Karpas-422 (cell line): ENCODE measurements around the gene SHANK1. TPM values are rescaled to one million over a fixed set of nuclear protein-coding genes. Genes with fewer than 3 reads are reported as not detected.

ENCODE experiments used
- DNase-seq: peaks from one replicate; pipeline ENCODE4 v3.0.0-alpha.2; 2015
- H2AFZ ChIP-seq: fragments of 200-600 bp; sonication (generic); 2 replicates; pipeline ENCODE4 v1.6.1; 2014; ENCODE audit warnings: antibody characterized with exemption, low read length, mixed read lengths
- H3K27ac ChIP-seq: fragments of 200-600 bp; sonication (generic); 2 replicates; pipeline ENCODE4 v1.5.1; 2014; ENCODE audit warnings: mild to moderate bottlenecking, low read length, moderate library complexity
- H3K27me3 ChIP-seq: fragments of 200-600 bp; sonication (generic); 2 replicates; pipeline ENCODE4 v1.6.1; 2014; ENCODE audit warnings: low read length, mixed read lengths
- H3K36me3 ChIP-seq: fragments of 200-600 bp; sonication (generic); 2 replicates; pipeline ENCODE4 v1.6.1; 2014; ENCODE audit warnings: low read length, mixed read lengths; ENCODE audit not compliant: insufficient read depth
- H3K4me1 ChIP-seq: fragments of 200-600 bp; sonication (generic); 2 replicates; pipeline ENCODE4 v1.6.1; 2014; ENCODE audit warnings: mild to moderate bottlenecking, low read length, mixed read lengths
- H3K4me2 ChIP-seq: fragments of 200-600 bp; sonication (generic); 2 replicates; pipeline ENCODE4 v1.6.1; 2014; ENCODE audit warnings: low read length, low read depth, mild to moderate bottlenecking; ENCODE audit not compliant: poor library complexity, severe bottlenecking
- H3K4me3 ChIP-seq: fragments of 200-600 bp; sonication (generic); 2 replicates; pipeline ENCODE4 v1.5.1; 2014; ENCODE audit warnings: mild to moderate bottlenecking, antibody characterized with exemption, low read length, mixed read lengths
- H3K79me2 ChIP-seq: fragments of 200-600 bp; sonication (generic); 2 replicates; pipeline ENCODE4 v1.6.1; 2014; ENCODE audit warnings: mild to moderate bottlenecking, low read length, mixed read lengths
- H3K9ac ChIP-seq: fragments of 200-600 bp; sonication (generic); 2 replicates; pipeline ENCODE4 v1.6.0; 2014; ENCODE audit warnings: low read length
- H3K9me2 ChIP-seq: fragments of 200-600 bp; sonication (generic), shearing (Covaris generic); replicated peaks from 2 replicates; pipeline ENCODE4 v1.6.0; 2014; ENCODE audit warnings: mild to moderate bottlenecking, low read length, moderate library complexity; ENCODE audit not compliant: insufficient read depth
- H3K9me3 ChIP-seq: fragments of 300-700, 200-600 bp; sonication (generic); 2 replicates; pipeline ENCODE4 v1.6.1; 2014; ENCODE audit warnings: low read length, mixed read lengths
- H4K20me1 ChIP-seq: fragments of 200-600 bp; sonication (generic); 2 replicates; pipeline ENCODE4 v1.6.1; 2014; ENCODE audit warnings: mild to moderate bottlenecking, antibody characterized with exemption, low read length, low read depth; ENCODE audit not compliant: insufficient read depth
- total RNA-seq: library from RNA; depleted of rRNA; stranded (reverse); fragments of >200 nt; shearing (Covaris generic); gene quantifications from 2 replicates; pipeline ENCODE4 v1.2.3, GENCODE V29; 2014; ENCODE audit warnings: low replicate concordance

SHANK1 gene
- total RNA-seq, 1 experiment from 2014 or later, result not detected

DNA sequence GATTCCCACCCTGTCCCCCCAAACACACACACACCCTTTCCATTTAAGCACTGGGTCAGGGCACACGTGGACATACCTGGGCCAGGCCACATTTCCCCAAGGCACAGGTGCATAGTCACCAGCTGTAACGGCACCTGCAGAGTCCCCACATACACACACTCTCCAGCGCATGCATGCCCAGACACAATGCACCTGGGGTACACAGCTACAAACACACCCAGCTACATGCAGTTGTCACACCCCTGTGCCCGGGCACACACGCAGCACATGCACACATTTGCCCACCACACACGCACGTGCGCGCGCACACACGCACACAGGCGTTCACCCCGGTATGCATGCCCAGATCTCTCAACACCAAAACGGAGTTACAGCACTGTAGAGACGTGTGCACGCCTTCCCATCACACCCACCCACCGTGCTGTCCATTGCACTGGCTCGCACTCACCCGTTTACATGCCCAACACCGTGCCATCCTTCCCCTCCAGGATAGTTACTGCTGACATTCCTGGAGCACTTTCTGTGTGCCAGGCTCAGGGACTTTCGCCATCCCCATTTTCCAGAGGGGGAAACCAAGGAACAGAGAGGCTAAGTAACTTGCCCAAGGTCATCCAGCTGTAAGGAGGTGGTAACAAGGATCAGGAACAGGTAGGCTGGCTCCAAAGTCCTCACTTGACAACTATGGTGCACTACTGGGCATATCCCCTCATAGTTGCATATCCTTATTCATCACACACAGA lies 749 bp upstream of the SHANK1 start:
- Histone ChIP-seq H3K36me3 (no peaks in the 10 kb centered on the region), H3K27ac (no peak overlapping the region), H3K4me3 (no peak overlapping the region), H2AFZ (no peak overlapping the region), H3K9me3 (no peaks in the 10 kb centered on the region), H3K27me3 (no peaks in the 10 kb centered on the region), H3K9ac (no peak overlapping the region), H3K4me1 (peaks cover 3% of the 10 kb centered on the region), H4K20me1 (no peaks in the 10 kb centered on the region), H3K79me2 (no peaks in the 10 kb centered on the region), H3K9me2 (no peaks in the 10 kb centered on the region), H3K4me2 (no peak overlapping the region)
- DNase-seq, result no peak

GRCh38 chr19:50719119-50719435 lies 525 bp downstream of the SHANK1 start:
- Histone ChIP-seq H3K9me3 (no peaks in the 10 kb centered on the region), H3K9ac (no peak overlapping the region), H3K4me3 (no peak overlapping the region), H3K4me1 (no peaks in the 10 kb centered on the region), H3K4me2 (no peak overlapping the region), H3K27me3 (no peaks in the 10 kb centered on the region), H4K20me1 (no peaks in the 10 kb centered on the region), H3K36me3 (no peaks in the 10 kb centered on the region), H3K79me2 (no peaks in the 10 kb centered on the region), H3K27ac (no peak overlapping the region), H2AFZ (no peak overlapping the region), H3K9me2 (no peaks in the 10 kb centered on the region)
- no peak for DNase-seq

DNA sequence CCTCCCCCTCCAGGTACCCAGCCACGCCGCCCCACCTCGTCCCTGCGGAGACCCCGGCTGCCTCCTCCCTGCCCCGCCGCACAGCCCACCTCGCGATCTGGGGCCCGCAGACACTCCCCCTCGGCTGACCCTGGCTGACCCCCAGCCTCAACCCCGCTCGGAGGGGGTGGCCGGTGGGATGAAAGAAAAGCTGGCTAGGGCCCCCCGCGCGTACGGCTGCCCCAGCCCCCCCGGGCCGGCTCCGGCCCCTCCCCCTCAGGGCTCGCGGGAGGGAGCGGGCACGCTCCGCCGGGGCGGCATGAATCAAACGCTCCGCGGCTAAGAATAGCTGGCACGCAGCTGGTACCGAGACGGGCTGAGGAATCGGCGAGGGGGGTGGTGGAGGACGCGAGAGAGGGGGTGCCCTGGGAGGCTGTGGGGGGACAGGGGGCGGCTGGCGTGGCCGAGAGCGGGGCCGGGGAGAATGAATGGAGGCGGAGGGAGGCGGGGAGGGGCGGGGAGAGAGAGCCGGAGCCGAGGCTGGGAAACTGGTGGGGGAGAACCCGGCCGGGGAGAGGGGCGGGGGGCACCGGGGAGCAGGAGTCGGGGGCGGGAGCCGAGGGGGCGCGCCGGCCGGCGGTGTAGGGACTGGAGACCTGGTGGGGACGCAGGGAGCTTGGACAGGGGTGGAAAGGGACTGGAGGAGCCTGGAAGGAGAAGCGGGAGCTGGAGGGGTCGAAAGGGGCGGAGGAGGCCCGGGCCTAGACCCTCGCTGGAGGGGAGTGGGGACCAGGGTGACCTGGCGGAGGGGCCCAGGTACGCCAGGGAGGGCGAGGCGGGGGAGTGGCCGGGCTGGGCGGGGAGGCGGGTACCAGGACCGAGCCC lies 1.1 kb downstream of the SHANK1 start:
- Histone ChIP-seq H3K36me3 (no peaks in the 10 kb centered on the region), H3K27ac (no peak overlapping the region), H3K79me2 (no peaks in the 10 kb centered on the region), H3K4me2 (no peak overlapping the region), H3K9me2 (no peaks in the 10 kb centered on the region), H3K4me3 (no peak overlapping the region), H3K9me3 (no peaks in the 10 kb centered on the region), H3K9ac (no peak overlapping the region), H2AFZ (no peak overlapping the region), H3K27me3 (no peaks in the 10 kb centered on the region), H3K4me1 (no peaks in the 10 kb centered on the region), H4K20me1 (no peaks in the 10 kb centered on the region)
- DNase-seq, result no peak

DNA sequence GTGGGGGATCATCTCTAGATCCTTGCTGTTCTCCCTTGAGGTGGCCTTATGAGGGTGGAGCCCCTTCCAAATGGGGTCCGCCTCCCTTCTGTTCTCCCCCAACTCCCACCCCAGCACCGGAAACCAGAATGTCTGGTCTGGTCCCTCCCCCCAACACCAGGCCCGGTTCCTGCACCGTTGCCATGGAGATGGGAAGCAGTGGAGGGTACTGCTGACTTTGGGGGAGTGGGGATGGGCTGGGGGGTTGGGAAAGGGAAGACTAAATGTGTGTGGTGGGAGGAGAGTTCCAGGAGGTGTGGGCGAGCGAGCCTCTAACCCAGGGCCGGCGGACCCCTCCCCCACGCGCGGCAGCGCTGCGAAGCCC lies 1.7 kb downstream of the SHANK1 start:
- Histone ChIP-seq H3K9me3 (no peaks in the 10 kb centered on the region), H3K9me2 (no peaks in the 10 kb centered on the region), H3K27me3 (no peaks in the 10 kb centered on the region), H3K4me3 (no peak overlapping the region), H3K4me1 (no peaks in the 10 kb centered on the region), H3K79me2 (no peaks in the 10 kb centered on the region), H3K27ac (no peak overlapping the region), H3K9ac (no peak overlapping the region), H3K4me2 (no peak overlapping the region), H2AFZ (no peak overlapping the region), H3K36me3 (no peaks in the 10 kb centered on the region), H4K20me1 (no peaks in the 10 kb centered on the region)
- no peak for DNase-seq

GRCh38 chr19:50717026-50717723 lies 2.4 kb downstream of the SHANK1 start:
- no peak for DNase-seq
- no peak overlapping the region for H3K27ac ChIP-seq
- no peaks in the 10 kb centered on the region for H3K79me2 ChIP-seq
- H3K9ac ChIP-seq, result no peak overlapping the region
- H4K20me1 ChIP-seq, result no peaks in the 10 kb centered on the region
- no peak overlapping the region for H3K4me3 ChIP-seq
- no peak overlapping the region for H3K4me2 ChIP-seq
- no peaks in the 10 kb centered on the region for H3K9me3 ChIP-seq
- H3K4me1 ChIP-seq, result no peaks in the 10 kb centered on the region
- H2AFZ ChIP-seq, result no peak overlapping the region
- H3K27me3 ChIP-seq, result no peaks in the 10 kb centered on the region
- H3K9me2 ChIP-seq, result no peaks in the 10 kb centered on the region
- H3K36me3 ChIP-seq, result no peaks in the 10 kb centered on the region

DNA sequence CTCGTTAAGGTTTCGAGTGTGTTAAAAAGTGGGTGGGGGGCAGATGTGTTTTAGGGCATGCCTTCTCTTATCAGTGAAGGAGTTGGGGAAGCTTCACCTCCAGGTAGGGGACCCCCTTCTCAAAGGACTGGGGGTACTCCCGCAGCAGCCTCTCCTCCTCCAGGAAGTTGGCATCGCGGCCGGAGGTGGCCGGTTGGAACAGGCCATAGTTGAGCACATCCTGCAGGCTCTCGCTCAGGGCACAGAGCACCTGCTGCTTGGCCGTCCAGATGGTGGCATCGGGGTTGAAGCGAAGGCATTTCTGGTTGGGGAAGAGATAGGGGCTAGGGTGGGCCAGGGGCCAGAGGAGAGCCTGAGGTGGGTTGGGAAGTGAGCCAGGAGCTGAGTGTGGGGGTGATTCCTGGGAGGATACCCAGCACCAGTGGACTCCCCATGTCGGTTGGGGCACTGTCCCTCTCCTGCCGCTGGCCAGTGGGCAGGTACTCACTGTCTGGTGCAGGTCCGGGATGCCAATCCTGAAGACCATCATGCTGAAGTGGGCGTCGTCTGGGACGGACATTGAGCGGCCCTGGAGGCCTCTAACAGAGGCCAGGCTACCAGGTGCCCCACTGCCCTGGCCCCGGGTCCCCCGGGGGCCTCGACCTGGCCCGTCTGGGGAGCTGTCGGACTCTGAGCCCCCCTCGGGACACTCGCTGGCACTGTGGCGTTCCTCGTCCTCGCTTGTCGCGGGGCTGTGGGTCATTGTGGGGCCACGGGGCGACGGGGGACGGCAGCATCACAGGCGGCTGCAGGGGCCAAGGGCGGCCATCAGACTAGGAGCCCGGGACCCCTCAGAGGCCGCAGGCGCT lies 3.2 kb downstream of the SHANK1 start:
- Histone ChIP-seq H4K20me1 (no peaks in the 10 kb centered on the region), H3K27me3 (no peaks in the 10 kb centered on the region)

GRCh38 chr19:50713556-50714236 lies 5.9 kb downstream of the SHANK1 start:
- H3K27me3 ChIP-seq, result no peaks in the 10 kb centered on the region
- H3K79me2 ChIP-seq, result no peaks in the 10 kb centered on the region
- H3K4me2 ChIP-seq, result no peak overlapping the region
- H4K20me1 ChIP-seq, result no peaks in the 10 kb centered on the region
- no peak overlapping the region for H3K27ac ChIP-seq
- H3K4me3 ChIP-seq, result no peak overlapping the region
- H2AFZ ChIP-seq, result no peak overlapping the region
- DNase-seq, result no peak
- H3K9ac ChIP-seq, result no peak overlapping the region
- H3K36me3 ChIP-seq, result no peaks in the 10 kb centered on the region
- H3K9me2 ChIP-seq, result no peaks in the 10 kb centered on the region
- no peaks in the 10 kb centered on the region for H3K4me1 ChIP-seq
- no peaks in the 10 kb centered on the region for H3K9me3 ChIP-seq

More for the DNA sequence above, 3.2 kb downstream of the SHANK1 start:
- Histone ChIP-seq H3K9me3 (no peaks in the 10 kb centered on the region), H3K27ac (no peak overlapping the region), H3K4me1 (no peaks in the 10 kb centered on the region), H3K9me2 (no peaks in the 10 kb centered on the region), H3K36me3 (no peaks in the 10 kb centered on the region), H2AFZ (no peak overlapping the region), H3K4me3 (no peak overlapping the region), H3K79me2 (no peaks in the 10 kb centered on the region), H3K9ac (no peak overlapping the region), H3K4me2 (no peak overlapping the region)
- no peak for DNase-seq
